PC-9 (cell line): ENCODE measurements around the gene AGAP1. TPM values are rescaled to one million over a fixed set of nuclear protein-coding genes. Genes with fewer than 3 reads are reported as not detected.

Experiments used
- BruUV-seq: library from RNA; stranded (reverse); fragments of 400-500 nt; replicated peaks from 2 replicates; lab custom pipeline; 2021; lab: Mats Ljungman, UMichigan
- CTCF ChIA-PET: fragments of 300-600 bp; sonication (Branson Sonifier 250); formaldehyde crosslinking; loops from one replicate; lab custom pipeline; 2022; ENCODE audit warnings: antibody characterized with exemption; lab: Charles Lee
- POLR2A ChIA-PET: fragments of 300-600 bp; sonication (Branson Sonifier 250); formaldehyde crosslinking; loops from one replicate; lab custom pipeline; 2022; ENCODE audit warnings: antibody characterized with exemption; ENCODE audit not compliant: unreplicated experiment; lab: Charles Lee
- DNase-seq, 2 experiments: peaks; one replicate each; pipeline versions ENCODE4 v3.0.0 to v3.0.0-alpha.2; 2015 to 2022; ENCODE audit warnings: mixed read lengths in 1 of 2
- H2AFZ ChIP-seq: fragments of 200-600 bp; sonication (generic); 2 replicates; pipeline ENCODE4 v1.8.1; 2017; ENCODE audit warnings: antibody characterized with exemption
- H3F3A ChIP-seq: fragments of 200-600 bp; sonication (generic); 2 replicates; pipeline ENCODE4 v1.8.1; 2017; ENCODE audit warnings: antibody characterized with exemption, mild to moderate bottlenecking, low read depth; ENCODE audit not compliant: insufficient read depth
- H3K27ac ChIP-seq: fragments of 200-600 bp; sonication (generic); 2 replicates; pipeline ENCODE4 v1.6.1; 2016; ENCODE audit warnings: mixed run types
- H3K27me3 ChIP-seq: fragments of 200-600 bp; sonication (generic); 2 replicates; pipeline ENCODE4 v1.6.1; 2016; ENCODE audit warnings: low read depth, mixed run types; ENCODE audit not compliant: insufficient read depth
- H3K36me3 ChIP-seq: fragments of 200-600 bp; sonication (generic); 2 replicates; pipeline ENCODE4 v1.6.1; 2016; ENCODE audit warnings: low read depth, mixed run types
- H3K4me1 ChIP-seq: fragments of 200-600 bp; sonication (generic); replicated peaks from 2 replicates; pipeline ENCODE4 v1.6.1; 2016; ENCODE audit warnings: mixed run types; ENCODE audit not compliant: insufficient read depth
- H3K4me2 ChIP-seq: fragments of 200-600 bp; sonication (generic); 2 replicates; pipeline ENCODE4 v1.6.1; 2017; ENCODE audit warnings: mixed run types
- H3K4me3 ChIP-seq: fragments of 200-600 bp; sonication (generic); 2 replicates; pipeline ENCODE4 v1.6.1; 2016; ENCODE audit warnings: mixed run types
- H3K79me2 ChIP-seq: fragments of 200-600 bp; sonication (generic); 2 replicates; pipeline ENCODE4 v1.6.1; 2017; ENCODE audit warnings: low read depth, mixed run types
- H3K9me2 ChIP-seq: fragments of 200-600 bp; sonication (generic); 2 replicates; pipeline ENCODE4 v1.8.1; 2017; ENCODE audit warnings: mild to moderate bottlenecking; ENCODE audit not compliant: insufficient read depth
- H3K9me3 ChIP-seq: fragments of 200-600 bp; sonication (generic); 2 replicates; pipeline ENCODE4 v1.8.1; 2016; ENCODE audit warnings: low read depth; ENCODE audit not compliant: insufficient read depth
- H4K20me1 ChIP-seq: fragments of 200-600 bp; sonication (generic); 2 replicates; pipeline ENCODE4 v1.8.1; 2017; ENCODE audit not compliant: insufficient read depth
- CTCF ChIP-seq: fragments of 200-600 bp; sonication (generic); conservative IDR thresholded peaks from 2 replicates; pipeline ENCODE4 v1.6.1; 2017; ENCODE audit warnings: mixed run types, antibody characterized with exemption, mild to moderate bottlenecking, moderate library complexity
- EZH2 ChIP-seq: fragments of 200-600 bp; sonication (generic); IDR thresholded peaks from 2 replicates; pipeline ENCODE4 v1.8.0; 2017; ENCODE audit warnings: antibody characterized with exemption, low read depth
- intact Hi-C: fragments of 100-400 bp; cut with micrococcal nuclease; formaldehyde crosslinking; loops from one replicate; pipeline ENCODE4 v1.10.0; 2022; ENCODE audit not compliant: unreplicated experiment
- total RNA-seq: library from RNA; stranded (reverse); gene quantifications from 2 replicates; pipeline ENCODE4 v1.2.3, GENCODE V29; 2021

The AGAP1 gene
- total RNA-seq, 1 experiment from 2014 or later: 91.4 TPM

GRCh38 chr2:235530735-235531134 is 36.9 kb downstream of the AGAP1 start:
- H2AFZ ChIP-seq: no peak overlapping the region
- no peak overlapping the region for H3K4me2 ChIP-seq
- no peak overlapping the region for H3K4me3 ChIP-seq
- no peaks in the 10 kb centered on the region for H3K9me2 ChIP-seq
- H3K4me1 ChIP-seq: no peaks in the 10 kb centered on the region
- no peaks in the 10 kb centered on the region for H3K27me3 ChIP-seq
- no peak for DNase-seq
- POLR2A ChIA-PET: interaction anchor here (0.7 kb wide), 1 partner anchor 61 kb away, joined by 7 read pairs; no protein-coding TSS in a partner anchor
- no peak for TF ChIP-seq EZH2
- no peak for TF ChIP-seq CTCF
- no peaks in the 10 kb centered on the region for H3K36me3 ChIP-seq
- H3K79me2 ChIP-seq: peaks cover 97% of the 10 kb centered on the region
- H3K9me3 ChIP-seq: no peaks in the 10 kb centered on the region
- intact Hi-C loops: no loop called here
- BruUV-seq: no TSS peak
- peaks cover 81% of the 10 kb centered on the region for H4K20me1 ChIP-seq
- H3F3A ChIP-seq: peaks cover 9% of the 10 kb centered on the region; the same call in 1 of the 2 replicates
- CTCF ChIA-PET: interaction anchor here (0.6 kb wide), 1 partner anchor 217 kb away, joined by 3 read pairs; no protein-coding TSS in a partner anchor
- no peak overlapping the region for H3K27ac ChIP-seq

DNA sequence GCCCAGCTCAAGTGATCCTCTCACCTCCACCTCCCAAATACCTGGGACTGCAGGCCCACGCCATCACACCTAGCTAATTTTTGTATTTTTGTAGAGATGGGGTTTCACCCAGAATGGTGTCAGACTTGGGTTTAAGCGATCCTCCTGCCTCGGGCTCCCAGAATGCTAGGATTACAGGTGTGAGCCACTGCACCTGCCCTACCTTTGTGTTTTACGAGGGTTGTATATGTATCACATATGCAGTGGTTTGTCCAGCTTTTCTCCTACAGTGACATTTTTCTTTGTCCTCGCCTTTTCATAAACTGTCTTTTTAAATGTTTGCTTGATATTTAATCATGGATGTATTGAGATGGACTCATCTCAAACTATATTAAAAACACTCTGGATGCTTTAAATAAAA is 38.5 kb downstream of the AGAP1 start:
- Histone ChIP-seq H3K4me3 (no peak overlapping the region), H3K79me2 (peaks cover 95% of the 10 kb centered on the region), H3K4me1 (no peaks in the 10 kb centered on the region), H2AFZ (no peak overlapping the region), H4K20me1 (peaks cover 76% of the 10 kb centered on the region), H3K9me2 (no peaks in the 10 kb centered on the region), H3K27me3 (no peaks in the 10 kb centered on the region), H3K4me2 (no peak overlapping the region), H3K9me3 (no peaks in the 10 kb centered on the region), H3K36me3 (no peaks in the 10 kb centered on the region), H3K27ac (no peak overlapping the region), H3F3A (peaks cover 9% of the 10 kb centered on the region; the same call in 1 of the 2 replicates)
- intact Hi-C loops: no loop called here
- BruUV-seq: no TSS peak
- CTCF ChIA-PET: no interaction called here
- POLR2A ChIA-PET: interaction anchor here (0.7 kb wide), 1 partner anchor 212 kb away, joined by 3 read pairs; no protein-coding TSS in a partner anchor
- DNase-seq: no peak
- no peak for TF ChIP-seq CTCF
- TF ChIP-seq EZH2: no peak

- intact Hi-C loops: no loop called here
- Histone ChIP-seq H3K36me3 (no peaks in the 10 kb centered on the region), H3K9me3 (no peaks in the 10 kb centered on the region), H3K4me2 (no peak overlapping the region), H3K4me1 (no peaks in the 10 kb centered on the region), H2AFZ (no peak overlapping the region), H3K79me2 (peaks cover 96% of the 10 kb centered on the region), H3K9me2 (no peaks in the 10 kb centered on the region), H3F3A (peaks cover 9% of the 10 kb centered on the region; the same call in 1 of the 2 replicates), H3K27ac (no peak overlapping the region), H3K27me3 (no peaks in the 10 kb centered on the region), H3K4me3 (no peak overlapping the region), H4K20me1 (peaks cover 76% of the 10 kb centered on the region)
- ChIA-PET CTCF (no interaction called here), POLR2A (no interaction called here)
- no TSS peak for BruUV-seq
- TF ChIP-seq CTCF (no peak), EZH2 (no peak)
- no peak for DNase-seq
These were observed 39.4 kb downstream of the AGAP1 start for GRCh38 chr2:235533198-235533597.
